Measurements from ENCODE around the gene SLC39A10. TPM values are rescaled to one million over a fixed set of nuclear protein-coding genes. Genes with fewer than 3 reads are reported as not detected.

The SLC39A10 gene
- total and polyA plus RNA-seq, 2 donors (not counting 3 experiments of a cell fraction or from before 2014, with no cell fraction given) = 11.4 to 39.9 TPM

DNA sequence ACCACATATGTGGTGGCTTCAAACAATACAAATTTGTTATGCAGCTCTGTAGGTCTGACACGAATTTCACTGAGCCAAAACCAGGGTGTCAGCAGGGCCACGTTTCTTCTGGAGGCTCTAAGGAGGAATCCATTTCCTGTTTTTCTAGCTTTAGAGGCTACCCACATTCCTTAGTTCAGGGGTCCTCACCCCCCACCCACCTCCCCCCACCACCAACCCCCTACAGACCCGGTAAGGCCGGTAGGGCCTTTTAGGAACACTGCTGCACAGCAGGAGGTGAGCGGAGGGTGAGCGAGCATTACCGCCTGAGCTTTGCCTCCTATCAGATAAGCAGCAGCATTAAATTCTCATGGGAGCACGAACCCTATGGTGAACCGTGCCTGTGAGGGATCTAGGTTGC, 10.6 kb upstream of the SLC39A10 start:
- Histone ChIP-seq H3K36me3 (ENCODE audit: control insufficient read depth in 2 of 2, extremely low read depth in 1 of 2, insufficient read depth in 2 of 2, low read length in 2 of 2) (no peaks in the 10 kb centered on the region), H3K9me1 (replicated peaks; ENCODE audit: control insufficient read depth, extremely low read depth, insufficient read depth, low read length) (no peaks in the 10 kb centered on the region), H3K4me1 (ENCODE audit: control insufficient read depth, extremely low read depth, insufficient read depth, low read length) (no peaks in the 10 kb centered on the region), H3K9ac (replicated peaks; ENCODE audit: extremely low read depth, insufficient read depth, low read length) (no peak overlapping the region), H2AFZ (ENCODE audit: low read depth, low read length) (no peak overlapping the region), H3K4me3 (replicated peaks in 1 of 3; ENCODE audit: insufficient read depth in 1 of 3, low read depth in 1 of 3, low read length in 3 of 3) (no peak overlapping the region), H3K27me3 (ENCODE audit: control insufficient read depth in 2 of 2, insufficient read depth in 2 of 2, low read length in 2 of 2) (peaks cover 0 to 1% of the 10 kb centered on the region in 2 experiments), H3K79me2 (ENCODE audit: control insufficient read depth, insufficient read depth, low read length) (no peaks in the 10 kb centered on the region), H3K4me2 (ENCODE audit: insufficient read depth, low read length) (no peak overlapping the region), H4K20me1 (replicated peaks; ENCODE audit: control insufficient read depth, extremely low read depth, insufficient read depth, low read length) (no peaks in the 10 kb centered on the region), H3K27ac (ENCODE audit: insufficient read depth, low read depth, low read length) (no peak overlapping the region), H3K9me3 (replicated peaks; ENCODE audit: control insufficient read depth, insufficient read depth, low read length) (no peaks in the 10 kb centered on the region)
- dilution Hi-C loops (cut with MboI; ENCODE audit: extremely low pct_ligation_motif_present, low sequenced_read_pairs) (no loop called here), intact Hi-C loops (cut with micrococcal nuclease) (no loop called here)
- BruUV-seq (replicated peaks) = no TSS peak
- POLR2A ChIA-PET = interaction anchor here (1.3 kb wide), 1 partner anchor 10 kb away, joined by 3 read pairs; the partner anchor contains the start of gene SLC39A10
- CTCF ChIA-PET = interaction anchor here (1.5 kb wide), 1 partner anchor 14 kb away, joined by 4 read pairs; no protein-coding TSS in a partner anchor
- DNase-seq (ENCODE audit: low read depth, low spot score) (no peak), FAIRE-seq (no peak)
- TF ChIP-seq FOS (IDR thresholded peaks at IDR 0.05; ENCODE audit: borderline replicate concordance, insufficient read depth, low read length) (no peak), JUN (IDR thresholded peaks at IDR 0.05; ENCODE audit: borderline replicate concordance, insufficient read depth, insufficient read length, low read depth) (no peak), POLR2AphosphoS5 (IDR thresholded peaks at IDR 0.05; ENCODE audit: insufficient read depth, low read depth, low read length) (no peak), MYC (IDR thresholded peaks at IDR 0.05; ENCODE audit: low read depth, low read length) (no peak), GATA2 (IDR thresholded peaks at IDR 0.05; ENCODE audit: insufficient read depth, insufficient read length, low read depth, low read length) (no peak), POLR2A (IDR thresholded peaks at IDR 0.05; ENCODE audit: low read depth, low read length) (no peak), EZH2 (IDR thresholded peaks at IDR 0.05; ENCODE audit: borderline replicate concordance, low read depth, low read length, severe bottlenecking) (no peak), CTCF (IDR thresholded peaks at IDR 0.05; ENCODE audit: extremely low read depth in 1 of 2, insufficient read depth in 1 of 2, low read depth in 1 of 2, low read length in 2 of 2) (no peak)
- TF ChIP-seq, protein P1, sequence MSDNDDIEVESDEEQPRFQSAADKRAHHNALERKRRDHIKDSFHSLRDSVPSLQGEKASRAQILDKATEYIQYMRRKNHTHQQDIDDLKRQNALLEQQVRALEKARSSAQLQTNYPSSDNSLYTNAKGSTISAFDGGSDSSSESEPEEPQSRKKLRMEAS (IDR thresholded peaks at IDR 0.05; ENCODE audit: insufficient read depth, insufficient read length) = no peak
